Measurements from ENCODE around the gene FBXL2.

The FBXL2 gene, protein sequence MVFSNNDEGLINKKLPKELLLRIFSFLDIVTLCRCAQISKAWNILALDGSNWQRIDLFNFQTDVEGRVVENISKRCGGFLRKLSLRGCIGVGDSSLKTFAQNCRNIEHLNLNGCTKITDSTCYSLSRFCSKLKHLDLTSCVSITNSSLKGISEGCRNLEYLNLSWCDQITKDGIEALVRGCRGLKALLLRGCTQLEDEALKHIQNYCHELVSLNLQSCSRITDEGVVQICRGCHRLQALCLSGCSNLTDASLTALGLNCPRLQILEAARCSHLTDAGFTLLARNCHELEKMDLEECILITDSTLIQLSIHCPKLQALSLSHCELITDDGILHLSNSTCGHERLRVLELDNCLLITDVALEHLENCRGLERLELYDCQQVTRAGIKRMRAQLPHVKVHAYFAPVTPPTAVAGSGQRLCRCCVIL

DNA sequence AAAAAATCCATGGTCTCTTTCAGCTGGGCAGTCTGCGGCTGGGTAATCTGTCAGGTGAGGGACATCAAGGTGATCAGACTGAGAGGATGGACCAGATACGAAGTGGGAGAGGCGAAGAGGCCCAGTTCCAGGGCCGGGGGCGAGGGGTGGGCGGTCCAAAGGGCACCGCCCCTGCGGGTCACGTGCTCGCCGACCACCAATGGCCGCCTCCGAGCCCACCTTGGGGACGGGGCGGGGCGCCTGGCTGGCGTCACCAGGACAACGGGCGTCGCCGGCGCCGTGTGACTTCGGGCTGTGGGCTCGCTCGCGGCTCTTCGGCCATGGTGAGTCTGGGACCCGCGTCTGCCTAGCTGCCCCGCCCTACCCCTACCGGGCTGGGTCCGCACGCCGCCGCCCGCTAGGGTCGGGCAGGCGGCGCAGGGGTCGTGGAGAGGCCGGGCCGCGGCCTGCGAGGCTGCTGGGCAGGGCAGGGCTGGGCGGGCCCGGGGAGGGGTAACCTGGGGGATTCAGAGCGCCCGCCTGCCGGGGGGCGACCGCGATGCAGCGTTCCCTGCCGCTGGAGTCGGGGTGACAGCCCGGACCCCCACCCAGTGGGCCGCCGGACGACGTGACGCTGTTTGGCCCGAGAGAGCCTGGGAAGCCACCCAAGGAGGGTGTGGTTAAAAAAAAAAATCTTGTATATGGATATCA is at the start of gene FBXL2:
Gene FBXL2, plus strand, starts transcription at position 250 of the 690 bp plus-strand sequence. Its CDS starts 71 bp downstream, at position 321.
- peak; percentile 75 for DNase-seq (ENCODE audit: low read depth)
- H3K4me3 ChIP-seq (ENCODE audit: low read length): peak within 1 kb of the TSS; percentile 65
- TF ChIP-seq, protein P1, sequence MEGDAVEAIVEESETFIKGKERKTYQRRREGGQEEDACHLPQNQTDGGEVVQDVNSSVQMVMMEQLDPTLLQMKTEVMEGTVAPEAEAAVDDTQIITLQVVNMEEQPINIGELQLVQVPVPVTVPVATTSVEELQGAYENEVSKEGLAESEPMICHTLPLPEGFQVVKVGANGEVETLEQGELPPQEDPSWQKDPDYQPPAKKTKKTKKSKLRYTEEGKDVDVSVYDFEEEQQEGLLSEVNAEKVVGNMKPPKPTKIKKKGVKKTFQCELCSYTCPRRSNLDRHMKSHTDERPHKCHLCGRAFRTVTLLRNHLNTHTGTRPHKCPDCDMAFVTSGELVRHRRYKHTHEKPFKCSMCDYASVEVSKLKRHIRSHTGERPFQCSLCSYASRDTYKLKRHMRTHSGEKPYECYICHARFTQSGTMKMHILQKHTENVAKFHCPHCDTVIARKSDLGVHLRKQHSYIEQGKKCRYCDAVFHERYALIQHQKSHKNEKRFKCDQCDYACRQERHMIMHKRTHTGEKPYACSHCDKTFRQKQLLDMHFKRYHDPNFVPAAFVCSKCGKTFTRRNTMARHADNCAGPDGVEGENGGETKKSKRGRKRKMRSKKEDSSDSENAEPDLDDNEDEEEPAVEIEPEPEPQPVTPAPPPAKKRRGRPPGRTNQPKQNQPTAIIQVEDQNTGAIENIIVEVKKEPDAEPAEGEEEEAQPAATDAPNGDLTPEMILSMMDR (IDR thresholded peaks at IDR 0.05; ENCODE audit: insufficient read depth, low read depth, low read length, missing control alignments): no peak

DNA sequence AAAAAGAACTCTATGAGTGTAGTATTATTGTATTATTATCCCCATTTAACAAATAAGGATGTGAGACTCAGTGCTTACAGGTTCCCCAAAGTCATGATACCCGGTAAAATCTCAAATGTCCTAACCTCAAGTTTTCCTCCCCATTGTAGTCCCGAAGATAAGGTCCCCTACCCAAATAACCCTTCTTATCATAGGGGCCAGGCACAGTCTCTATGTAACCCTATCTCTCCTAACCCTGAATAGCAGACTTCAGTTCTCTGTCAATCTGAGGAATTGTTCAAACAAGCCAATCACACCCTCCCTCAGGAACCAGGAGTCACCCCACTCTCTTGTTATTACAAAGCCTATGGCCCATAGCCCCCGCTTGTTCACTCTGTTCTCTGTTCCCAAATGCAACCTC is 48.2 kb upstream of the FBXL2 start:
- DNase-seq (ENCODE audit: low read depth): no peak
- no peak overlapping the region for H3K4me3 ChIP-seq (ENCODE audit: low read length)
- TF ChIP-seq, protein P1 (IDR thresholded peaks at IDR 0.05; ENCODE audit: insufficient read depth, low read depth, low read length, missing control alignments): no peak

DNA sequence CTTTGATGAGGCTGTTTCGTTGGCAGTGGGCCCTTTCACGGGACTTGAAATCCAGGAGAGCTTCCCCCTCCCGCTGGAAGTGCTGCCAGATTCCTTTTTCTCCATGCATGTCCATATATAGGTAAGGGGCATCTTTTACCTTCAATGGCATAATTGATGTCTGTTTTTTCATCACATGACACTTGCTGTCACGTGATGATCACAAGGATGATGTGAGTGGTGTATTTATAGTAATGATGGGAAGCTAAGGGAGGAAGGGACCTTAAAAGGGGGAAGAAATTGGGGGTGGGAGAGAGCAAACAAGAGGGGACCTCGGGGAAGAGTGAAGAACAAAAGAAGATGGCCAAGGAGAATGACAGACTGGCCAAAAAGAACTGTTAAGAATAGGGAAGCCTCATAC is 47.3 kb upstream of the FBXL2 start:
- TF ChIP-seq, protein P1 (IDR thresholded peaks at IDR 0.05; ENCODE audit: insufficient read depth, low read depth, low read length, missing control alignments): no peak
- no peak for DNase-seq (ENCODE audit: low read depth)

DNA sequence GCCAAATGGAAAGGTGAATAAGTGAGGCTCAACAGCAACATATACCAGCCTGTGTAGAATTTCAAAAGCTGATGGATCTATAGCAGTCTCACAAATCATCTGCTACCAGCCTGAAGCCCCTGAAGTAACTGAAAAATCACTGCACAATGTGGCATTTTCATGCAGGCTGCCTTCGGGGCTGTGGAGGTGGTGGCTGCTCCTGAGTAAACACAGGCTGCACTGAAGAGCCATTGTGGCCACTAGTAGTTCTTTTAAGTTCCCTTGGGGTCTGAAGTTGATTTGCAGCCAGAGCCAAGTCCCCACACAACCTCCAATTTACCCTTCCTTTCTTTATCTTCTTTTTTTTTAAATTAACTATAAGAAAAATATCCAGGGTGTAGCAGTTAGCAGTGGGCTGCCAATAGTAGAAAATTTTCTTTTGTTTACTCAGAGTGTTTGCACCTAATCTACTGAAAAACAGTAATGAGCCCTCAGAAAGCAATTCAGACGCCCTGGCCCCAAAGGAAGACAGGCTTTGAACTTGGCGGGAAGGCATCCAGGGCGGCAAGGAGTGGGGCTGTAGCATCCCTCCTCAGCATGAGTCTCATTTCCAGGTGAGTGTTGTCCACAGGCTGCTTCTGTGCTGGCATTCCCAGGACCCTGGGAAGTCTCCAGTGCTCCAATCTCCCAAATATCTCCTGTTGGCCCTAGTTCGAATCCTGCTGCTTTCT is 45.3 kb upstream of the FBXL2 start:
- TF ChIP-seq, protein P1 (IDR thresholded peaks at IDR 0.05; ENCODE audit: insufficient read depth, low read depth, low read length, missing control alignments): no peak
- H3K4me3 ChIP-seq (ENCODE audit: low read length): no peak overlapping the region
- DNase-seq (ENCODE audit: low read depth): no peak

More for the DNA sequence above, 47.3 kb upstream of the FBXL2 start:
- H3K4me3 ChIP-seq (ENCODE audit: low read length): no peak overlapping the region

DNA sequence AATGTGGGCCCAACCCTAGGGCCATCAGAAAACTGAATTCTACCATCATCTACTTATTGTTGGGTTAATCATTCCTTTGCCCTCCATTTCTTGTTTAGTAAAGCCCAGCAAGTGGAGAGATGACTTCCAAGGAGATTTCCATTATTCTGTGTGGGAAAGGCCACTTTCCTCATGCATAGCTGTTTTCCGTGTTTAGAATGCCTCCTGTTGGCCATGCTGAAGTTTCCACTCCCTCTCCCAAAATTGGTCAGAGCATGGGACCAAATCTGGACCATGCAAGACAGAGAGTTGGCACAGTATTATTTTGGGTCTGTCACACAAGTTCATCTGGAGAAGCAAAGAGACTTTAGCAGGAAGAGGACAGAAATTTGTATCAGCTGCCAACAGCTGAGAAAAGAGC is 43.4 kb upstream of the FBXL2 start:
- DNase-seq (ENCODE audit: low read depth): no peak
- TF ChIP-seq, protein P1 (IDR thresholded peaks at IDR 0.05; ENCODE audit: insufficient read depth, low read depth, low read length, missing control alignments): no peak
- no peak overlapping the region for H3K4me3 ChIP-seq (ENCODE audit: low read length)

DNA sequence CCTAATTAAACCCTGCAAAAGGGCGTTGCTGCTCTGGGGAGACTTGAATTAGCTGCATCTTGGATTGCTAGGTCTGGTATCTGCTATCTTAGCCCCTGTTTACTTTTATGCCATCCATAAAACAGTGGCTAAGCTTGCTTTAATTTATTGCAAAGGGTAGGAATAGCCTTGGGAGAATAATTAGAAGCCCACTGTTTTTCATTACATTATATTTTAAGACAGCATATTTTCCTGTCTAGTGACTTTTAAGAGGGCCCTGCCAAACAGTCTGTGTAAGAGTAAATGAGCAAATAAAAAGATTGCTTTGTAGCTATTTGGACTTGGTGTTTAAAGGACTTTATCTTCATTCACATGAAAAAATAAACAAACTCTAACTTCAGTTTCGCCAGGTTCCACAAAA is 41.2 kb upstream of the FBXL2 start:
- DNase-seq (ENCODE audit: low read depth): no peak

More for the DNA sequence above, 41.2 kb upstream of the FBXL2 start:
- H3K4me3 ChIP-seq (ENCODE audit: low read length): no peak overlapping the region
- TF ChIP-seq, protein P1 (IDR thresholded peaks at IDR 0.05; ENCODE audit: insufficient read depth, low read depth, low read length, missing control alignments): no peak

Measured in epithelial cell of esophagus (primary cell).